IMR-90 (cell line): ENCODE measurements around the gene MDM2. TPM values are rescaled to one million over a fixed set of nuclear protein-coding genes. Genes with fewer than 3 reads are reported as not detected.

Source experiments
- ATAC-seq: fragments of 200-7000 bp; cut with Tn5 transposase; 2 replicates; pipeline ENCODE4 v1.9.1; 2020; ENCODE audit warnings: low read depth, mild to moderate bottlenecking, moderate library complexity
- BruUV-seq: library from RNA; stranded (reverse); fragments of 400-500 nt; replicated peaks from 2 replicates; lab custom pipeline; 2021; lab: Mats Ljungman, UMichigan
- CTCF ChIA-PET: fragments of 300-600 bp; formaldehyde crosslinking; extraction: SDS; loops from one replicate; lab custom pipeline; 2021; ENCODE audit warnings: antibody characterized with exemption; lab: Yijun Ruan, JAX
- POLR2A ChIA-PET: fragments of 300-600 bp; sonication (Branson Sonifier 250); formaldehyde crosslinking; loops from one replicate; lab custom pipeline; 2022; ENCODE audit warnings: antibody characterized with exemption; ENCODE audit not compliant: unreplicated experiment; lab: Charles Lee
- DNase-seq: peaks from one replicate; pipeline ENCODE4 v3.0.0; 2013
- H2AFZ ChIP-seq: replicated peaks from 2 replicates; pipeline ENCODE3; 2013; ENCODE audit warnings: low read length, mild to moderate bottlenecking; ENCODE audit not compliant: poor library complexity
- H2AK5ac ChIP-seq: 2 replicates; pipeline ENCODE4 v1.6.1; 2013; ENCODE audit warnings: low read depth, low read length, inconsistent platforms
- H2AK9ac ChIP-seq: replicated peaks from 2 replicates; pipeline ENCODE3; 2013; ENCODE audit warnings: mild to moderate bottlenecking, low read depth, low read length, moderate library complexity; ENCODE audit not compliant: poor library complexity
- H2BK120ac ChIP-seq: 2 replicates; pipeline ENCODE4 v1.6.1; 2013; ENCODE audit warnings: low read depth, low read length, inconsistent platforms
- H2BK15ac ChIP-seq: 3 replicates; pipeline ENCODE4 v1.6.1; 2013; ENCODE audit warnings: low read depth, low read length, inconsistent platforms
- H2BK20ac ChIP-seq: 2 replicates; pipeline ENCODE4 v1.6.1; 2013; ENCODE audit warnings: low read depth, mild to moderate bottlenecking, inconsistent platforms, low read length, moderate library complexity
- H2BK5ac ChIP-seq: 2 replicates; pipeline ENCODE4 v1.6.1; 2013; ENCODE audit warnings: mild to moderate bottlenecking, low read depth, low read length, inconsistent platforms; ENCODE audit not compliant: poor library complexity, severe bottlenecking
- H3K14ac ChIP-seq: replicated peaks from 2 replicates; pipeline ENCODE4 v1.6.1; 2013; ENCODE audit warnings: low read depth, low read length, inconsistent platforms
- H3K18ac ChIP-seq: 2 replicates; pipeline ENCODE4 v1.6.1; 2013; ENCODE audit warnings: low read depth, low read length, control low read depth
- H3K23ac ChIP-seq: 2 replicates; pipeline ENCODE4 v1.6.1; 2013; ENCODE audit warnings: low read depth, low read length, inconsistent platforms
- H3K27ac ChIP-seq: 2 replicates; pipeline ENCODE4 v1.5.1; 2013; ENCODE audit warnings: mild to moderate bottlenecking, control low read depth, low read length; ENCODE audit not compliant: insufficient read depth
- H3K27me3 ChIP-seq: 2 replicates; pipeline ENCODE4 v1.6.1; 2013; ENCODE audit warnings: low read length; ENCODE audit not compliant: control insufficient read depth, insufficient read depth
- H3K36me3 ChIP-seq: 2 replicates; pipeline ENCODE4 v1.6.1; 2013; ENCODE audit warnings: low read length, mixed read lengths; ENCODE audit not compliant: control insufficient read depth, insufficient read depth
- H3K4ac ChIP-seq: 2 replicates; pipeline ENCODE4 v1.6.1; 2013; ENCODE audit warnings: low read depth, low read length, inconsistent platforms
- H3K4me1 ChIP-seq: 2 replicates; pipeline ENCODE4 v1.6.1; 2013; ENCODE audit warnings: low read length, mixed read lengths; ENCODE audit not compliant: control insufficient read depth, insufficient read depth
- H3K4me2 ChIP-seq: 2 replicates; pipeline ENCODE4 v1.6.1; 2013; ENCODE audit warnings: low read depth, mild to moderate bottlenecking, control low read depth, low read length, moderate library complexity
- H3K4me3 ChIP-seq: 2 replicates; pipeline ENCODE4 v1.5.1; 2013; ENCODE audit warnings: low read depth, mild to moderate bottlenecking, control low read depth, low read length, moderate library complexity; ENCODE audit not compliant: insufficient read depth
- H3K56ac ChIP-seq: 2 replicates; pipeline ENCODE4 v1.6.1; 2013; ENCODE audit warnings: low read length, inconsistent platforms; ENCODE audit not compliant: insufficient read depth; ENCODE audit errors: extremely low read depth
- H3K79me1 ChIP-seq, 2 experiments: 2 replicates each; pipeline ENCODE4 v1.6.1; 2013; ENCODE audit warnings: low read length in 2 of 2, inconsistent platforms in 1 of 2, low read depth in 1 of 2
- H3K9ac ChIP-seq: 2 replicates; pipeline ENCODE4 v1.6.1; 2013; ENCODE audit warnings: low read depth, low read length, control low read depth
- H3K9me1 ChIP-seq: 2 replicates; pipeline ENCODE4 v1.6.1; 2013; ENCODE audit warnings: low read length, inconsistent platforms; ENCODE audit not compliant: insufficient read depth
- H3K9me3 ChIP-seq: 2 replicates; pipeline ENCODE4 v1.6.1; 2013; ENCODE audit warnings: low read length; ENCODE audit not compliant: control insufficient read depth, insufficient read depth
- H4K20me1 ChIP-seq: 2 replicates; pipeline ENCODE4 v1.6.1; 2013; ENCODE audit warnings: low read length, inconsistent platforms; ENCODE audit not compliant: insufficient read depth
- H4K5ac ChIP-seq: 2 replicates; pipeline ENCODE4 v1.6.1; 2013; ENCODE audit warnings: mild to moderate bottlenecking, low read depth, low read length, control low read depth
- H4K8ac ChIP-seq, 2 experiments: 2 replicates each; pipeline ENCODE4 v1.6.1; 2013; ENCODE audit warnings: low read depth in 2 of 2, low read length in 2 of 2, control low read depth in 1 of 2, inconsistent platforms in 1 of 2
- H4K91ac ChIP-seq: 2 replicates; pipeline ENCODE4 v1.6.1; 2013; ENCODE audit warnings: low read depth, low read length, inconsistent platforms; ENCODE audit not compliant: insufficient read depth
- BHLHE40 ChIP-seq: fragments of 150-350 bp; IDR thresholded peaks from 2 replicates; pipeline ENCODE4 v1.6.1; 2016; ENCODE audit warnings: mild to moderate bottlenecking, low read depth, low read length
- CEBPB ChIP-seq: IDR thresholded peaks from 2 replicates; pipeline ENCODE4 v1.6.1; 2012; ENCODE audit warnings: low read depth, low read length, improper control_type of control experiment
- CHD1 ChIP-seq: IDR thresholded peaks from 2 replicates; pipeline ENCODE4 v1.6.1; 2012; ENCODE audit warnings: low read depth, low read length, improper control_type of control experiment
- CTCF ChIP-seq: conservative IDR thresholded peaks from 2 replicates; pipeline ENCODE4 v1.5.1; 2012; ENCODE audit warnings: mild to moderate bottlenecking, low read depth, low read length, improper control_type of control experiment
- FOS ChIP-seq: fragments of 150-350 bp; IDR thresholded peaks from 2 replicates; pipeline ENCODE4 v1.6.1; 2016; ENCODE audit warnings: low read depth, low read length
- MAFK ChIP-seq: IDR thresholded peaks from 2 replicates; pipeline ENCODE4 v1.6.1; 2012; ENCODE audit warnings: low read depth, low read length, improper control_type of control experiment
- MAZ ChIP-seq: IDR thresholded peaks from 2 replicates; pipeline ENCODE4 v1.6.1; 2012; ENCODE audit warnings: low read depth, mild to moderate bottlenecking, low read length, improper control_type of control experiment, moderate library complexity, borderline replicate concordance
- MXI1 ChIP-seq: IDR thresholded peaks from 2 replicates; pipeline ENCODE4 v1.6.1; 2012; ENCODE audit warnings: low read depth, mild to moderate bottlenecking, low read length, moderate library complexity, borderline replicate concordance
- NFE2L2 ChIP-seq: fragments of 150-350 bp; IDR thresholded peaks from 2 replicates; pipeline ENCODE4 v1.6.1; 2016; ENCODE audit warnings: low read depth, mild to moderate bottlenecking, low read length
- POLR2A ChIP-seq: IDR thresholded peaks from 2 replicates; pipeline ENCODE4 v1.6.1; 2012; ENCODE audit warnings: mild to moderate bottlenecking, low read depth, low read length
- RAD21 ChIP-seq: IDR thresholded peaks from 2 replicates; pipeline ENCODE4 v1.6.1; 2012; ENCODE audit warnings: low read length, improper control_type of control experiment
- RFX5 ChIP-seq: IDR thresholded peaks from 2 replicates; pipeline ENCODE4 v1.8.0; 2012; ENCODE audit warnings: low read depth, mild to moderate bottlenecking, low read length, moderate library complexity
- SMC3 ChIP-seq: fragments of 150-350 bp; IDR thresholded peaks from 2 replicates; pipeline ENCODE4 v1.6.1; 2016; ENCODE audit warnings: low read depth, mild to moderate bottlenecking, antibody characterized with exemption, low read length, moderate library complexity
- WGBS, 2 experiments: methylation state at CpG; one replicate each; pipeline versions ENCODE4 v1.1.5 to v1.1.7; 2013; ENCODE audit warnings: missing lambda C conversion rate in 2 of 2; ENCODE audit not compliant: insufficient read length in 1 of 2; ENCODE audit errors: extremely low coverage in 2 of 2; 5-methylcytosine and 5-hydroxymethylcytosine counted together
- dilution Hi-C: fragments of 300-500 bp; cut with HindIII; formaldehyde crosslinking; loops from one replicate; pipeline ENCODE4 v1.14.3; 2018; ENCODE audit warnings: low sequenced_read_pairs; ENCODE audit not compliant: unreplicated experiment
- in situ Hi-C: fragments of 300-500 bp; cut with MboI; formaldehyde crosslinking; loops from 3 replicates; pipeline ENCODE4 v1.14.3; 2019; ENCODE audit warnings: low sequenced_read_pairs, inconsistent platforms, mixed read lengths
- intact Hi-C: fragments of 100-400 bp; cut with micrococcal nuclease; formaldehyde crosslinking; loops from 2 replicates; pipeline ENCODE4 v1.10.0; 2022
- polyA plus RNA-seq, 3 experiments: library from polyadenylated mRNA; depleted of rRNA; stranded (reverse); fragments of >200 nt; gene quantifications; 2 replicates each; pipeline ENCODE4 v1.2.3, GENCODE V29; 2012; ENCODE audit warnings: low replicate concordance in 1 of 3
- total RNA-seq: library from RNA; depleted of rRNA; stranded (reverse); fragments of >200 nt; gene quantifications from 2 replicates; pipeline ENCODE4 v1.2.3, GENCODE V29; 2012
- TF ChIP-seq, protein P1 (sequence below): fragments of 150-350 bp; IDR thresholded peaks from 2 replicates; pipeline ENCODE4 v1.6.1; 2016; ENCODE audit warnings: low read depth, mild to moderate bottlenecking, low read length, moderate library complexity, borderline replicate concordance

Gene MDM2
- total and polyA plus RNA-seq, 2 of the 4 experiments (the other 2 are of a cell fraction), result 21.9 to 196 TPM

GRCh38 chr12:68803948-68804656, 3.9 kb upstream of the MDM2 start:
- DNase-seq (no peak), ATAC-seq (no peak)
- no peak overlapping the region for H3K14ac ChIP-seq
- H2BK5ac ChIP-seq, result no peak overlapping the region
- no peaks in the 10 kb centered on the region for H3K36me3 ChIP-seq
- intact Hi-C loops (loop anchor here (2.0 to 10.0 kb wide), 2 partner anchors 445 to 579 kb away; partner anchors contain the start of gene IL26), in situ Hi-C loops (no loop called here), dilution Hi-C loops (no loop called here)
- no peak overlapping the region for H2BK20ac ChIP-seq
- peaks cover 0 to 6% of the 10 kb centered on the region in 2 experiments; a peak in 1 of 4 replicates for H3K79me1 ChIP-seq
- no peaks in the 10 kb centered on the region; the same call in 1 of the 2 replicates for H4K20me1 ChIP-seq
- H3K56ac ChIP-seq, result no peak overlapping the region
- POLR2A ChIA-PET, result no interaction called here
- H2AFZ ChIP-seq, result no peak overlapping the region
- no peaks in the 10 kb centered on the region for H3K9me3 ChIP-seq
- H2BK15ac ChIP-seq, result no peak overlapping the region
- no peak overlapping the region for H3K4me2 ChIP-seq
- H3K9ac ChIP-seq, result no peak overlapping the region
- H3K4me3 ChIP-seq, result no peak overlapping the region
- no peak overlapping the region for H3K18ac ChIP-seq
- no peak for TF ChIP-seq SMC3
- no peak for TF ChIP-seq MAZ
- TF ChIP-seq MAFK, result no peak
- TF ChIP-seq MXI1, result no peak
- no peak for TF ChIP-seq FOS
- TF ChIP-seq RAD21, result no peak
- no peak for TF ChIP-seq CEBPB
- TF ChIP-seq RFX5, result no peak
- TF ChIP-seq POLR2A, result no peak
- TF ChIP-seq, protein P1, sequence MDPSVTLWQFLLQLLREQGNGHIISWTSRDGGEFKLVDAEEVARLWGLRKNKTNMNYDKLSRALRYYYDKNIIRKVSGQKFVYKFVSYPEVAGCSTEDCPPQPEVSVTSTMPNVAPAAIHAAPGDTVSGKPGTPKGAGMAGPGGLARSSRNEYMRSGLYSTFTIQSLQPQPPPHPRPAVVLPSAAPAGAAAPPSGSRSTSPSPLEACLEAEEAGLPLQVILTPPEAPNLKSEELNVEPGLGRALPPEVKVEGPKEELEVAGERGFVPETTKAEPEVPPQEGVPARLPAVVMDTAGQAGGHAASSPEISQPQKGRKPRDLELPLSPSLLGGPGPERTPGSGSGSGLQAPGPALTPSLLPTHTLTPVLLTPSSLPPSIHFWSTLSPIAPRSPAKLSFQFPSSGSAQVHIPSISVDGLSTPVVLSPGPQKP, result no peak
- TF ChIP-seq NFE2L2, result no peak
- no peak for TF ChIP-seq BHLHE40
- TF ChIP-seq CHD1, result no peak
- TF ChIP-seq CTCF, result no peak
- CTCF ChIA-PET, result no interaction called here
- peaks cover 2% of the 10 kb centered on the region; the same call in 1 of the 2 replicates for H3K4me1 ChIP-seq
- BruUV-seq, result no TSS peak
- H2BK120ac ChIP-seq, result no peak overlapping the region
- H3K27me3 ChIP-seq, result no peaks in the 10 kb centered on the region
- no peak overlapping the region for H2AK9ac ChIP-seq
- H3K4ac ChIP-seq, result no peak overlapping the region
- H4K5ac ChIP-seq, result no peak overlapping the region
- H4K91ac ChIP-seq, result no peak overlapping the region
- H3K23ac ChIP-seq, result no peak overlapping the region
- H4K8ac ChIP-seq, result no peak overlapping the region
- no peak overlapping the region for H3K27ac ChIP-seq
- peaks cover under 1% of the 10 kb centered on the region; the same call in 1 of the 2 replicates for H3K9me1 ChIP-seq
- no CpG with 5 or more reads among the region's 5 CpGs for WGBS, 2 experiments
- H2AK5ac ChIP-seq, result no peak overlapping the region
